DND-41 (cell line): ENCODE results near the gene OBSL1.
A peak's percentile ranks its signal among the peaks of the same experiment; 100 is the strongest.

Experiments
- ATAC-seq: fragments of 200-7000 bp; cut with Tn5 transposase; 3 replicates; pipeline ENCODE4 v1.9.1; 2021; ENCODE audit warnings: low read depth; ENCODE audit not compliant: insufficient read depth
- DNase-seq: peaks from one replicate; pipeline ENCODE4 v3.0.0-alpha.2; 2020
- H2AFZ ChIP-seq: 2 replicates; pipeline ENCODE4 v1.6.0; 2012; ENCODE audit warnings: low read depth, low read length
- H3K27ac ChIP-seq: 2 replicates; pipeline ENCODE4 v1.5.1; 2012; ENCODE audit warnings: low read length, inconsistent platforms
- H3K27me3 ChIP-seq: fragments of 200-600 bp; sonication (generic); 2 replicates; pipeline ENCODE4 v1.6.0; 2012; ENCODE audit warnings: low read length, mild to moderate bottlenecking, inconsistent platforms; ENCODE audit not compliant: insufficient read depth, poor library complexity
- H3K36me3 ChIP-seq: 2 replicates; pipeline ENCODE4 v1.5.1; 2012; ENCODE audit warnings: low read length, inconsistent platforms; ENCODE audit not compliant: insufficient read depth
- H3K4me1 ChIP-seq: 2 replicates; pipeline ENCODE4 v1.5.1; 2012; ENCODE audit warnings: mild to moderate bottlenecking, low read length; ENCODE audit not compliant: insufficient read depth
- H3K4me2 ChIP-seq: 2 replicates; pipeline ENCODE4 v1.6.0; 2012; ENCODE audit warnings: mild to moderate bottlenecking, moderate library complexity, low read length, inconsistent platforms; ENCODE audit not compliant: insufficient read depth
- H3K4me3 ChIP-seq, 2 experiments: fragments of 200-600 bp in 1 of 2; shearing (Covaris generic) in 1 of 2; 2 replicates each; pipeline ENCODE4 v1.5.1; 2012 to 2016; ENCODE audit warnings: inconsistent platforms in 2 of 2, low read length in 2 of 2, mild to moderate bottlenecking in 2 of 2, low read depth in 1 of 2, moderate library complexity in 1 of 2
- H3K79me2 ChIP-seq: 2 replicates; pipeline ENCODE4 v1.6.0; 2012; ENCODE audit warnings: low read length, inconsistent platforms; ENCODE audit not compliant: insufficient read depth
- H3K9ac ChIP-seq: 2 replicates; pipeline ENCODE4 v1.6.0; 2012; ENCODE audit warnings: low read depth, mild to moderate bottlenecking, inconsistent platforms, low read length, moderate library complexity
- H3K9me3 ChIP-seq: 2 replicates; pipeline ENCODE4 v1.5.1; 2012; ENCODE audit warnings: low read length, moderate library complexity, mild to moderate bottlenecking, inconsistent platforms; ENCODE audit not compliant: insufficient read depth, severe bottlenecking
- H4K20me1 ChIP-seq: 2 replicates; pipeline ENCODE4 v1.6.0; 2012; ENCODE audit warnings: low read length; ENCODE audit not compliant: insufficient read depth
- CTCF ChIP-seq: IDR thresholded peaks from 2 replicates; pipeline ENCODE4 v1.5.1; 2012; ENCODE audit warnings: borderline replicate concordance, low read length, moderate library complexity, mild to moderate bottlenecking; ENCODE audit not compliant: poor library complexity, severe bottlenecking; ENCODE audit errors: extremely low read depth
- EZH2 ChIP-seq: IDR thresholded peaks from 3 replicates; pipeline ENCODE4 v1.6.1; 2012; ENCODE audit warnings: borderline replicate concordance, low read depth, mild to moderate bottlenecking, moderate library complexity, low read length, inconsistent platforms; ENCODE audit not compliant: severe bottlenecking

The OBSL1 gene

GRCh38 chr2:219547621-219548020 is 23.7 kb downstream of the OBSL1 start:
- no peak overlapping the region for H3K27ac ChIP-seq
- no peak for TF ChIP-seq EZH2
- TF ChIP-seq CTCF = no peak
- no peak overlapping the region for H3K4me3 ChIP-seq
- H3K27me3 ChIP-seq = no peaks in the 10 kb centered on the region
- H3K9me3 ChIP-seq = no peaks in the 10 kb centered on the region
- no peaks in the 10 kb centered on the region for H3K79me2 ChIP-seq
- H3K4me1 ChIP-seq = peaks cover 17% of the 10 kb centered on the region
- peaks cover 2% of the 10 kb centered on the region; the same call in 1 of the 2 replicates for H4K20me1 ChIP-seq
- H2AFZ ChIP-seq = no peak overlapping the region
- no peak overlapping the region for H3K4me2 ChIP-seq
- DNase-seq = no peak
- ATAC-seq = no peak
- H3K9ac ChIP-seq = no peak overlapping the region
- H3K36me3 ChIP-seq = no peaks in the 10 kb centered on the region

GRCh38 chr2:219545943-219546352 is 25.4 kb downstream of the OBSL1 start:
- Histone ChIP-seq H3K4me3 (no peak overlapping the region), H4K20me1 (peaks cover 15% of the 10 kb centered on the region), H3K27ac (no peak overlapping the region), H3K27me3 (no peaks in the 10 kb centered on the region), H3K4me1 (peaks cover 33% of the 10 kb centered on the region), H3K36me3 (peaks cover 7% of the 10 kb centered on the region), H3K4me2 (no peak overlapping the region), H3K9ac (no peak overlapping the region), H3K79me2 (no peaks in the 10 kb centered on the region), H2AFZ (no peak overlapping the region), H3K9me3 (no peaks in the 10 kb centered on the region)
- no peak for DNase-seq
- ATAC-seq = no peak
- no peak for TF ChIP-seq CTCF
- no peak for TF ChIP-seq EZH2

GRCh38 chr2:219545295-219545942 is 25.9 kb downstream of the OBSL1 start:
- H3K9ac ChIP-seq = no peak overlapping the region

More at GRCh38 chr2:219545295-219545942, 25.9 kb downstream of the OBSL1 start:
- no peak for DNase-seq
- Histone ChIP-seq H3K9me3 (no peaks in the 10 kb centered on the region), H3K4me1 (peaks cover 33% of the 10 kb centered on the region), H2AFZ (no peak overlapping the region), H3K79me2 (no peaks in the 10 kb centered on the region), H3K36me3 (peaks cover 12% of the 10 kb centered on the region), H3K4me3 (no peak overlapping the region), H3K27me3 (no peaks in the 10 kb centered on the region), H3K27ac (no peak overlapping the region), H3K4me2 (peak overlapping the region; percentile 88; the same call in 1 of the 2 replicates), H4K20me1 (peaks cover 17% of the 10 kb centered on the region)
- ATAC-seq = no peak
- no peak for TF ChIP-seq CTCF
- TF ChIP-seq EZH2 = no peak
